GM12878 (cell line): ENCODE measurements around the gene ICOSLG. TPM values are rescaled to one million over a fixed set of nuclear protein-coding genes. Genes with fewer than 3 reads are reported as not detected.

Source experiments
- ATAC-seq: fragments of 200-7000 bp; cut with Tn5 transposase; 3 replicates; pipeline ENCODE4 v1.9.1; 2020; ENCODE audit warnings: mild to moderate bottlenecking, moderate library complexity
- BruUV-seq: library from RNA; stranded (reverse); fragments of 400-500 nt; replicated peaks from 2 replicates; lab custom pipeline; 2021; lab: Mats Ljungman, UMichigan
- CTCF ChIA-PET: fragments of 300-600 bp; sonication (Branson Sonifier 250); formaldehyde crosslinking; extraction: SDS; loops from one replicate; lab custom pipeline; 2021; ENCODE audit warnings: inconsistent platforms; lab: Yijun Ruan, JAX
- POLR2A ChIA-PET: fragments of 350-600 bp; formaldehyde crosslinking; extraction: SDS; loops from one replicate; lab custom pipeline; 2021; ENCODE audit warnings: inconsistent platforms; lab: Charles Lee
- RAD21 ChIA-PET: fragments of 300-600 bp; sonication (Branson Sonifier 250); formaldehyde crosslinking; loops from one replicate; lab custom pipeline; 2023; ENCODE audit warnings: antibody characterized with exemption; ENCODE audit not compliant: unreplicated experiment; lab: Charles Lee
- SMC1A ChIA-PET: fragments of 300-600 bp; sonication (Branson Sonifier 250); formaldehyde crosslinking; loops from one replicate; lab custom pipeline; 2023; ENCODE audit not compliant: unreplicated experiment, uncharacterized antibody; lab: Charles Lee
- DNase-seq: peaks from one replicate; pipeline ENCODE4 v3.0.0-alpha.2; 2011; ENCODE audit warnings: low read depth, low spot score
- FAIRE-seq: peaks from 3 replicates; lab custom pipeline; 2011; peaks lifted over from hg19 to GRCh38; lab: Jason Lieb, UNC
- H2AFZ ChIP-seq: 2 replicates; pipeline ENCODE4 v1.6.0; 2011; ENCODE audit warnings: low read depth, low read length, control low read depth; ENCODE audit not compliant: control insufficient read depth
- H3K27ac ChIP-seq: 2 replicates; pipeline ENCODE4 v1.5.1; 2011; ENCODE audit warnings: control low read depth; ENCODE audit not compliant: control insufficient read depth, insufficient read depth
- H3K27me3 ChIP-seq, 2 experiments: replicated peaks in 1 of 2; 2 replicates each; pipeline versions ENCODE4 v1.6.0 to v1.6.1; 2011; ENCODE audit warnings: low read length in 1 of 2; ENCODE audit not compliant: control insufficient read depth in 2 of 2, insufficient read depth in 2 of 2
- H3K36me3 ChIP-seq, 2 experiments: 2 replicates each; pipeline ENCODE4 v1.5.1; 2011; ENCODE audit warnings: low read length in 1 of 2; ENCODE audit not compliant: control insufficient read depth in 2 of 2, insufficient read depth in 2 of 2
- H3K4me1 ChIP-seq: 2 replicates; pipeline ENCODE4 v1.6.1; 2011; ENCODE audit warnings: mild to moderate bottlenecking, low read length, moderate library complexity, mixed read lengths; ENCODE audit not compliant: control insufficient read depth, insufficient read depth
- H3K4me2 ChIP-seq: 2 replicates; pipeline ENCODE4 v1.6.0; 2011; ENCODE audit warnings: control low read depth; ENCODE audit not compliant: control insufficient read depth, insufficient read depth
- H3K4me3 ChIP-seq: fragments of 200-600 bp; sonication (generic); 2 replicates; pipeline ENCODE4 v1.5.1; 2016
- H3K79me2 ChIP-seq: 2 replicates; pipeline ENCODE4 v1.6.0; 2011; ENCODE audit warnings: low read length; ENCODE audit not compliant: control insufficient read depth, insufficient read depth
- H3K9ac ChIP-seq: 2 replicates; pipeline ENCODE4 v1.8.0; 2011; ENCODE audit warnings: low read length, control low read depth, mixed read lengths; ENCODE audit not compliant: control insufficient read depth, insufficient read depth
- H3K9me3 ChIP-seq: replicated peaks from 3 replicates; pipeline ENCODE4 v1.5.1; 2011; ENCODE audit warnings: mild to moderate bottlenecking, low read length; ENCODE audit not compliant: control insufficient read depth, insufficient read depth
- H4K20me1 ChIP-seq: 2 replicates; pipeline ENCODE4 v1.6.0; 2011; ENCODE audit not compliant: control insufficient read depth, insufficient read depth
- BCL11A ChIP-seq: IDR thresholded peaks from 2 replicates; pipeline ENCODE4 v1.6.1; 2011; ENCODE audit warnings: low read depth, low read length
- ETV6 ChIP-seq, 2 experiments: fragments of 450-650 bp in 1 of 2; IDR thresholded peaks in 1 of 2; conservative IDR thresholded peaks in 1 of 2; 2 replicates each; pipeline ENCODE4 v1.6.1; 2014; ENCODE audit warnings: antibody characterized with exemption in 1 of 2, borderline replicate concordance in 1 of 2, low read depth in 1 of 2, mild to moderate bottlenecking in 1 of 2, moderate library complexity in 1 of 2
- GATAD2B ChIP-seq: fragments of 450-650 bp; conservative IDR thresholded peaks from 2 replicates; pipeline ENCODE4 v1.6.1; 2017; ENCODE audit warnings: low read depth, mild to moderate bottlenecking, moderate library complexity
- KLF5 ChIP-seq: fragments of 450-650 bp; IDR thresholded peaks from 2 replicates; pipeline ENCODE4 v1.6.1; 2014; ENCODE audit warnings: mild to moderate bottlenecking; ENCODE audit not compliant: partially characterized antibody
- MTA2 ChIP-seq: fragments of 450-650 bp; IDR thresholded peaks from 2 replicates; pipeline ENCODE4 v1.6.1; 2016; ENCODE audit warnings: low read depth, mild to moderate bottlenecking, moderate library complexity
- POU2F2 ChIP-seq: IDR thresholded peaks from 3 replicates; pipeline ENCODE4 v1.6.1; 2011; ENCODE audit warnings: low read depth, mild to moderate bottlenecking, low read length, borderline replicate concordance
- RFX5 ChIP-seq: IDR thresholded peaks from 2 replicates; pipeline ENCODE4 v1.6.1; 2011; ENCODE audit warnings: low read depth, low read length, improper control_type of control experiment
- SIN3A ChIP-seq: IDR thresholded peaks from 2 replicates; pipeline ENCODE4 v1.6.1; 2012; ENCODE audit warnings: low read depth, low read length, improper control_type of control experiment
- SMARCA5 ChIP-seq: fragments of 450-650 bp; IDR thresholded peaks from 2 replicates; pipeline ENCODE4 v1.6.1; 2017; ENCODE audit warnings: mild to moderate bottlenecking
- SPI1 ChIP-seq: IDR thresholded peaks from 2 replicates; pipeline ENCODE4 v1.6.1; 2011; ENCODE audit warnings: low read depth, mild to moderate bottlenecking, low read length, moderate library complexity, borderline replicate concordance; ENCODE audit not compliant: insufficient read depth
- WGBS: methylation state at CpG from one replicate; pipeline ENCODE4 v1.1.6; 2016; ENCODE audit warnings: low lambda C conversion rate; ENCODE audit not compliant: insufficient replicate concordance, insufficient coverage; ENCODE audit errors: missing lambda C conversion rate; 5-methylcytosine and 5-hydroxymethylcytosine counted together
- in situ Hi-C: fragments of 300-500 bp; cut with MboI; formaldehyde crosslinking; loops from 9 replicates; pipeline ENCODE4 v1.14.3; 2018; ENCODE audit warnings: mixed read lengths
- intact Hi-C: fragments of 100-400 bp; cut with micrococcal nuclease; formaldehyde crosslinking; loops from one replicate; pipeline ENCODE4 v1.14.2; 2022; ENCODE audit not compliant: unreplicated experiment
- polyA plus RNA-seq, 11 experiments: library from polyadenylated mRNA; depleted of rRNA in 4 of 11; unstranded in 6 of 11; stranded (reverse) in 5 of 11; fragments of >200 nt; fragmentation: Nextera tagmentation in 4 of 11; fragmentation: Illumina TruSeq in 1 of 11; extraction: Ambion mirVana in 4 of 11; extraction: Trizol in 1 of 11; gene quantifications; 1 replicate in 1 of 11; 2 replicates in 10 of 11; pipeline versions ENCODE4 v1.2.1 to v1.2.3, GENCODE V29; 2011 to 2016; ENCODE audit warnings: inconsistent platforms in 2 of 11, missing spikeins in 2 of 11, low read depth in 1 of 11
- total RNA-seq, 4 experiments: library from RNA; depleted of rRNA in 3 of 4; stranded (reverse); fragments of >200 nt in 3 of 4; fragmentation: Illumina TruSeq in 1 of 4; extraction: Trizol in 1 of 4; gene quantifications; 2 replicates each; pipeline versions ENCODE4 v1.2.1 to v1.2.3, GENCODE V29; 2013 to 2021
- TF ChIP-seq, protein P1 (sequence below): fragments of 450-650 bp; IDR thresholded peaks from 2 replicates; pipeline ENCODE4 v1.6.1; 2017; ENCODE audit warnings: mild to moderate bottlenecking, moderate library complexity
- TF ChIP-seq, protein P2 (sequence below): fragments of 150-350 bp; IDR thresholded peaks from 2 replicates; pipeline ENCODE4 v1.6.1; 2014; ENCODE audit warnings: mild to moderate bottlenecking, low read depth, low read length
- TF ChIP-seq, protein P3 (sequence below): IDR thresholded peaks from 2 replicates; pipeline ENCODE4 v1.6.1; 2012; ENCODE audit warnings: low read depth, low read length, improper control_type of control experiment
- TF ChIP-seq, protein P4 (sequence below): fragments of 150-350 bp; IDR thresholded peaks from 2 replicates; pipeline ENCODE4 v1.6.1; 2016; ENCODE audit warnings: low read depth, low read length

The ICOSLG gene
- total and polyA plus RNA-seq, 10 of the 15 experiments (the other 5 are each of a cell fraction or from before 2014, with no cell fraction given): 0.84 to 16.4 (median 6.2) TPM

DNA sequence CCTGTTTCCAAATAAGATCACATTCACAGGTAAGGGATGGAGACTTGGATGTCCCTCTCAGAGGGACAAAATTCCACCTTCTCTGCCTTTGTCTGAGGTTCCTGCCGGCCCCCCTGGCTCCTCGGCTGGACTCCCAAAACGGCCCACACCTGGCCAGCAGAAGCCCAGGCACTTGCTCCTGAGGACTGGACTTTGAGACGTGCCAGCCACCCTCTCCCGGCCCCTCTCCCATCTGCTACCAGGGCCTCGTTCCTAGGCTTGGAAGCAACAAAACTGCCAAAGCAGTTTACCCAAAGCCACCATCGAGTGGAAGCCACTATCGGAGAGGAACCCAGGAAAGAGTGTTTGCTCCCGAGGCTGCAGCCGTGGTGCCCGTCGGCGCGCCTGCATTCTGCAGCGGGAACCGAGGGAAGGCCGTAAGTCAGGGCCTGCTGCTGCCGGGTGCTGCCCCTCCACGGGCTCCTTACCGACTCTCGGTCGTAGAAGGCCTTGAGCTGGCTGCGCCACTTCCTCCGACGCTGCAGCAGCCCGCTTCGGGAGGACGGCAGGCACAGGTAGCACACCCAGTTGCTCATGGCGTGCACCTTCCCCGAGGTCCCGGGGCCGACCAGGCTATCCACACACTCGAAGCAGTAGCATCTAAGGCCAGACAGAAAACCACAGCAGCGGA lies 17.4 kb upstream of the ICOSLG start:
- FAIRE-seq (no peak), ATAC-seq (no peak), DNase-seq (no peak)
- ChIA-PET SMC1A (no interaction called here), CTCF (interaction anchor here (2.7 kb wide), 1 partner anchor 10 kb away, joined by 9 read pairs; no protein-coding TSS in a partner anchor), POLR2A (no interaction called here), RAD21 (no interaction called here)
- Histone ChIP-seq H3K36me3 (no peaks in the 10 kb centered on the region), H3K9ac (no peak overlapping the region), H3K4me2 (no peak overlapping the region), H2AFZ (no peak overlapping the region), H3K9me3 (no peaks in the 10 kb centered on the region), H3K79me2 (no peaks in the 10 kb centered on the region), H4K20me1 (no peaks in the 10 kb centered on the region), H3K27ac (no peak overlapping the region), H3K4me1 (no peaks in the 10 kb centered on the region; the same call in 1 of the 2 replicates), H3K27me3 (no peaks in the 10 kb centered on the region; a peak in 1 of 4 replicates), H3K4me3 (no peak overlapping the region)
- in situ Hi-C loops: no loop called here
- intact Hi-C loops: no loop called here
- TF ChIP-seq, protein P1, sequence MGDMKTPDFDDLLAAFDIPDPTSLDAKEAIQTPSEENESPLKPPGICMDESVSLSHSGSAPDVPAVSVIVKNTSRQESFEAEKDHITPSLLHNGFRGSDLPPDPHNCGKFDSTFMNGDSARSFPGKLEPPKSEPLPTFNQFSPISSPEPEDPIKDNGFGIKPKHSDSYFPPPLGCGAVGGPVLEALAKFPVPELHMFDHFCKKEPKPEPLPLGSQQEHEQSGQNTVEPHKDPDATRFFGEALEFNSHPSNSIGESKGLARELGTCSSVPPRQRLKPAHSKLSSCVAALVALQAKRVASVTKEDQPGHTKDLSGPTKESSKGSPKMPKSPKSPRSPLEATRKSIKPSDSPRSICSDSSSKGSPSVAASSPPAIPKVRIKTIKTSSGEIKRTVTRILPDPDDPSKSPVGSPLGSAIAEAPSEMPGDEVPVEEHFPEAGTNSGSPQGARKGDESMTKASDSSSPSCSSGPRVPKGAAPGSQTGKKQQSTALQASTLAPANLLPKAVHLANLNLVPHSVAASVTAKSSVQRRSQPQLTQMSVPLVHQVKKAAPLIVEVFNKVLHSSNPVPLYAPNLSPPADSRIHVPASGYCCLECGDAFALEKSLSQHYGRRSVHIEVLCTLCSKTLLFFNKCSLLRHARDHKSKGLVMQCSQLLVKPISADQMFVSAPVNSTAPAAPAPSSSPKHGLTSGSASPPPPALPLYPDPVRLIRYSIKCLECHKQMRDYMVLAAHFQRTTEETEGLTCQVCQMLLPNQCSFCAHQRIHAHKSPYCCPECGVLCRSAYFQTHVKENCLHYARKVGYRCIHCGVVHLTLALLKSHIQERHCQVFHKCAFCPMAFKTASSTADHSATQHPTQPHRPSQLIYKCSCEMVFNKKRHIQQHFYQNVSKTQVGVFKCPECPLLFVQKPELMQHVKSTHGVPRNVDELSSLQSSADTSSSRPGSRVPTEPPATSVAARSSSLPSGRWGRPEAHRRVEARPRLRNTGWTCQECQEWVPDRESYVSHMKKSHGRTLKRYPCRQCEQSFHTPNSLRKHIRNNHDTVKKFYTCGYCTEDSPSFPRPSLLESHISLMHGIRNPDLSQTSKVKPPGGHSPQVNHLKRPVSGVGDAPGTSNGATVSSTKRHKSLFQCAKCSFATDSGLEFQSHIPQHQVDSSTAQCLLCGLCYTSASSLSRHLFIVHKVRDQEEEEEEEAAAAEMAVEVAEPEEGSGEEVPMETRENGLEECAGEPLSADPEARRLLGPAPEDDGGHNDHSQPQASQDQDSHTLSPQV: no peak
- TF ChIP-seq, protein P2, sequence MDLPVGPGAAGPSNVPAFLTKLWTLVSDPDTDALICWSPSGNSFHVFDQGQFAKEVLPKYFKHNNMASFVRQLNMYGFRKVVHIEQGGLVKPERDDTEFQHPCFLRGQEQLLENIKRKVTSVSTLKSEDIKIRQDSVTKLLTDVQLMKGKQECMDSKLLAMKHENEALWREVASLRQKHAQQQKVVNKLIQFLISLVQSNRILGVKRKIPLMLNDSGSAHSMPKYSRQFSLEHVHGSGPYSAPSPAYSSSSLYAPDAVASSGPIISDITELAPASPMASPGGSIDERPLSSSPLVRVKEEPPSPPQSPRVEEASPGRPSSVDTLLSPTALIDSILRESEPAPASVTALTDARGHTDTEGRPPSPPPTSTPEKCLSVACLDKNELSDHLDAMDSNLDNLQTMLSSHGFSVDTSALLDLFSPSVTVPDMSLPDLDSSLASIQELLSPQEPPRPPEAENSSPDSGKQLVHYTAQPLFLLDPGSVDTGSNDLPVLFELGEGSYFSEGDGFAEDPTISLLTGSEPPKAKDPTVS: no peak
- no peak for TF ChIP-seq KLF5
- no peak for TF ChIP-seq GATAD2B
- TF ChIP-seq, protein P3, sequence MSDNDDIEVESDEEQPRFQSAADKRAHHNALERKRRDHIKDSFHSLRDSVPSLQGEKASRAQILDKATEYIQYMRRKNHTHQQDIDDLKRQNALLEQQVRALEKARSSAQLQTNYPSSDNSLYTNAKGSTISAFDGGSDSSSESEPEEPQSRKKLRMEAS: no peak
- no peak for TF ChIP-seq BCL11A
- TF ChIP-seq SIN3A: no peak
- no peak for TF ChIP-seq MTA2
- no peak for TF ChIP-seq SPI1
- TF ChIP-seq RFX5: no peak
- TF ChIP-seq POU2F2: no peak
- TF ChIP-seq, protein P4, sequence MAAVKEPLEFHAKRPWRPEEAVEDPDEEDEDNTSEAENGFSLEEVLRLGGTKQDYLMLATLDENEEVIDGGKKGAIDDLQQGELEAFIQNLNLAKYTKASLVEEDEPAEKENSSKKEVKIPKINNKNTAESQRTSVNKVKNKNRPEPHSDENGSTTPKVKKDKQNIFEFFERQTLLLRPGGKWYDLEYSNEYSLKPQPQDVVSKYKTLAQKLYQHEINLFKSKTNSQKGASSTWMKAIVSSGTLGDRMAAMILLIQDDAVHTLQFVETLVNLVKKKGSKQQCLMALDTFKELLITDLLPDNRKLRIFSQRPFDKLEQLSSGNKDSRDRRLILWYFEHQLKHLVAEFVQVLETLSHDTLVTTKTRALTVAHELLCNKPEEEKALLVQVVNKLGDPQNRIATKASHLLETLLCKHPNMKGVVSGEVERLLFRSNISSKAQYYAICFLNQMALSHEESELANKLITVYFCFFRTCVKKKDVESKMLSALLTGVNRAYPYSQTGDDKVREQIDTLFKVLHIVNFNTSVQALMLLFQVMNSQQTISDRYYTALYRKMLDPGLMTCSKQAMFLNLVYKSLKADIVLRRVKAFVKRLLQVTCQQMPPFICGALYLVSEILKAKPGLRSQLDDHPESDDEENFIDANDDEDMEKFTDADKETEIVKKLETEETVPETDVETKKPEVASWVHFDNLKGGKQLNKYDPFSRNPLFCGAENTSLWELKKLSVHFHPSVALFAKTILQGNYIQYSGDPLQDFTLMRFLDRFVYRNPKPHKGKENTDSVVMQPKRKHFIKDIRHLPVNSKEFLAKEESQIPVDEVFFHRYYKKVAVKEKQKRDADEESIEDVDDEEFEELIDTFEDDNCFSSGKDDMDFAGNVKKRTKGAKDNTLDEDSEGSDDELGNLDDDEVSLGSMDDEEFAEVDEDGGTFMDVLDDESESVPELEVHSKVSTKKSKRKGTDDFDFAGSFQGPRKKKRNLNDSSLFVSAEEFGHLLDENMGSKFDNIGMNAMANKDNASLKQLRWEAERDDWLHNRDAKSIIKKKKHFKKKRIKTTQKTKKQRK: no peak
- no peak for TF ChIP-seq ETV6 (conservative IDR thresholded peaks at IDR 0.05 in 1 of 2, IDR thresholded peaks at IDR 0.05 in 1 of 2; ENCODE audit: borderline replicate concordance in 1 of 2, low read depth in 1 of 2)
- no peak for TF ChIP-seq SMARCA5
- 62% methylated on average over 34 of the region's 34 CpGs for WGBS
- BruUV-seq: no TSS peak
